ENCODE data around the gene SH3RF3.

Gene SH3RF3

GRCh38 chr2:109237792-109238191 lies 108.8 kb downstream of the SH3RF3 start:
- no peak for TF ChIP-seq CTCF (IDR thresholded peaks at IDR 0.05; ENCODE audit: low read depth, low read length)
- DNase-seq (ENCODE audit: extremely low read depth, low read depth), result no peak

GRCh38 chr2:109238580-109238979 lies 109.6 kb downstream of the SH3RF3 start:
- peak; percentile 86 for DNase-seq (ENCODE audit: extremely low read depth, low read depth)
- no peak for TF ChIP-seq CTCF (IDR thresholded peaks at IDR 0.05; ENCODE audit: low read depth, low read length)

GRCh38 chr2:109239720-109240119 lies 110.7 kb downstream of the SH3RF3 start:
- DNase-seq (ENCODE audit: extremely low read depth, low read depth), result no peak
- no peak for TF ChIP-seq CTCF (IDR thresholded peaks at IDR 0.05; ENCODE audit: low read depth, low read length)

GRCh38 chr2:109242210-109242653 lies 113.2 kb downstream of the SH3RF3 start:
- DNase-seq (ENCODE audit: extremely low read depth, low read depth), result no peak

GRCh38 chr2:109242654-109243331 lies 113.8 kb downstream of the SH3RF3 start:
- TF ChIP-seq CTCF (IDR thresholded peaks at IDR 0.05; ENCODE audit: low read depth, low read length), result no peak
- DNase-seq (ENCODE audit: extremely low read depth, low read depth), result peak; percentile 62

More at GRCh38 chr2:109242210-109242653, 113.2 kb downstream of the SH3RF3 start:
- no peak for TF ChIP-seq CTCF (IDR thresholded peaks at IDR 0.05; ENCODE audit: low read depth, low read length)

- no peak for DNase-seq (ENCODE audit: extremely low read depth, low read depth)
- no peak for TF ChIP-seq CTCF (IDR thresholded peaks at IDR 0.05; ENCODE audit: low read depth, low read length)
Measured at GRCh38 chr2:109243526-109244303, 114.7 kb downstream of the SH3RF3 start.

- no peak for DNase-seq (ENCODE audit: extremely low read depth, low read depth)
- no peak for TF ChIP-seq CTCF (IDR thresholded peaks at IDR 0.05; ENCODE audit: low read depth, low read length)
Measured at GRCh38 chr2:109244304-109244582, 115.2 kb downstream of the SH3RF3 start.

All from AG09319 (cell line).